Erythroblast (primary cell): Measurements from ENCODE around the gene TGIF2.

Experiments used
- GATA1 ChIP-seq: IDR thresholded peaks from 2 replicates; pipeline ENCODE4 v1.6.1; 2011; ENCODE audit warnings: low read depth, mild to moderate bottlenecking, control low read depth, low read length, moderate library complexity
- POLR2A ChIP-seq: IDR thresholded peaks from 2 replicates; pipeline ENCODE4 v1.6.1; 2011; ENCODE audit warnings: mild to moderate bottlenecking, low read length

DNA sequence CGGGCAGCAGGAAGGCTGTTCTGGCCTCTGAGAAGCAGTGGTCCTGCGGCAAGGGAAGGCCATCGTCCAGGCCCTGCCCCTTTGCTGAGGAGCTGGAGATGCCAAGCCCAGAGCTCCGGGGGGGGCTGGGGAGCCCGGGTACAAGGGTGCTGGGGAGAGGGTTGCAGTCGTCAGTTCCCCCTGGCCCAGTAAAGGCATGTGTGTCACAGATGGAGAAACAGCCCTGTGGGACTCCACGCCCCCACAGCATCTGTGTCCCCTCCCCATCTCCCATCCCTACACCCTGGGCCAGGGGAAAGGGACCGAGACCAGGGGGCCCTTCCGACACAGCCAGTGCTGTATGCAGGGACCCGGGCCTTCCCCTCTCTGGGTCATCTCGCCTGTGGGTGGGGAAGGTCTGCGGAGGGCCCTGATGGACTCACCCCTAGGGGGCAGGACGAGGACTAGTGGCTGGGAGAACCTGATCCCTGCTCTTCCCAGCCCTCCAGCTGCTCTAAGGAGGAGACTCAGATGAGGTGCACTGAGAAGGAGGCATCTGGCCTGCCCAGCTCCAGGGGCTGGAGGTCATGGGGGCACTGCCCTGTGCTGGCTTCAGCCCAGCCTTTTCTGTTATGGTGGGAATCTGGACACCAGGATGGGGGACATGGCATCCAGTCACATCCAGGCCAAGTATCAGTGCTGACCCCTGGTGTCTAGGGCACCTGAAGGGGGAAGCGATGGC lies 31.5 kb upstream of the TGIF2 start:
- TF ChIP-seq POLR2A (no peak), GATA1 (no peak)
